Stimulated activated naive CD8-positive, alpha-beta T cell treated with anti-CD3 and anti-CD28 coated beads, Interleukin-15, Interleukin-2, amounts not matched to agents 100 U/mL and 50 U/mL, for 24 hours (primary cell): ENCODE measurements around the gene MRPL37.

ENCODE experiments used
- ATAC-seq: fragments of 150-1000 bp; cut with Tn5 transposase; one replicate; pipeline ENCODE4 v1.10.0; 2021
- DNase-seq: peaks from one replicate; pipeline ENCODE4 v3.0.0; 2021

MRPL37 gene

GRCh38 chr1:54241364-54241763 is 41.4 kb downstream of the MRPL37 start:
- no peak for DNase-seq
- no peak for ATAC-seq

GRCh38 chr1:54243022-54243421 is 43.1 kb downstream of the MRPL37 start:
- DNase-seq (no peak), ATAC-seq (no peak)

GRCh38 chr1:54244655-54245054 is 44.7 kb downstream of the MRPL37 start:
- ATAC-seq, result no peak
- DNase-seq, result no peak

DNA sequence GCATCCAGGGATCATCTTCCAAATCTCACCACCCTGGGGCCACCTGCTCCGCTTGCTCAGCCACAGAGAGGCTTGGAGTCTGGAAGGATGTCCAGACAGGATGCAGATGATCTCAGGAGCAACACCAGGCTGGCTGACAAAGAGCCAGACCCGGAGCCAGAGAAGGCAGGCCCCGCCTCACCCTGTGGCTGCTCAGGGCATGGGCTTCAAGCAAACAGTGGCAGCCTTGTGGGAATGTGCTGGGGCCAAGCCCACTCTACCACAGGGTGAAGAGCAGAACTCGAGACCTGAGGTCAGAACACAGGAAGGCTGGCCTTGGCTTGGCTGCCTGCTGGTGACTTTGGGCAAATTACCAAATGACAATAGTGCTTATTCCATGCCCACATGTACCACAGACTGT is 45.5 kb downstream of the MRPL37 start:
- DNase-seq, result no peak

DNA sequence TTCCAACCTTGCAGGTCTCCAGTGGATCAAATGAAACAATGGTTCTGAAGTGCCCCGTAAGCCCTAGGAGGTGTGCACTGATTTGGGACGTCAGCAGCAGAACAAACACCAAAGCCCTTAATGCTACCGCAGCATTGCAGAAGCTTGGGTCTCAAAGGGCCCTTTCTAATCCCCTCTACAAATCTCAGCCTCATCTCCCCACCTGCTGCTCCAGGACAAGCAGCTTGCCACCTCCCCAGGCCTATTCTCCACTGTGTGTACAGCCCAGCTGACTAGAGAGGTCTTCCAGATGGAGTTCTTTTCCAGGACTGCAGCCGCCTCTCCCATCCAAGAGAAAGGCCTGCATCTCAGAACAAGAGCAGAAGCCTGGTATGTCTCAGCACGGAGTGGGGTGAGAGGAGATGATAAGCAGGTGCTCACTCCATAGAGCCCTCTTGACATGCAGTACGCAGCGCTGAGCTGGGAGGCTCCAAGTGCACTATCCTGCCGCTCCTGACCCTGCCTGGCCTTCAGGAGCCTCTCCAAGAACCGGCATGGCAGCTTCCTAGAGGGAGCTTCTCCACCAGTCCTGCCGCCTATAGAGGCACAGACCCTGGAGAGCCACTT is 46.3 kb downstream of the MRPL37 start:
- ATAC-seq (no peak), DNase-seq (no peak)

More for the DNA sequence above, 45.5 kb downstream of the MRPL37 start:
- no peak for ATAC-seq

- DNase-seq (no peak), ATAC-seq (no peak)
Measured at GRCh38 chr1:54247863-54248515, 48.0 kb downstream of the MRPL37 start.

DNA sequence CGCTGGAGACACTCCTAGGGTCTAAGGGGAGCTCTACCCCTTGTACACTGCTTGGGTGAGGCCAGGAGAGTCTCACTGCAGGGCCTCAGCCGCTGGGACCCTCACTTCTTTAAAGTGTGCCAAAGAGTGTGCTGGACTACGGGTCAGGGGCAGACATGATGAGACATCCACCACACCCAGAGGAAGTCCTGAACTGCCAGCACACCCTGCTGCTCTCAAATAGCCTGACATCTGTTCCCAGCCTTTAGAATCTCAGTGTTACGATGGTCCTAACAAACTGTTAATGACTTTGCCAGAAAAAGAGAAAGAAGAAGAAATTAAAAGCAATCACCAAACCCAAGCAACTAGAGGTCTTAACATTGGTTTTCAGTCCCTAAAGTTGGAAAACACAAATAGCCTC is 49.0 kb downstream of the MRPL37 start:
- DNase-seq (no peak), ATAC-seq (no peak)

DNA sequence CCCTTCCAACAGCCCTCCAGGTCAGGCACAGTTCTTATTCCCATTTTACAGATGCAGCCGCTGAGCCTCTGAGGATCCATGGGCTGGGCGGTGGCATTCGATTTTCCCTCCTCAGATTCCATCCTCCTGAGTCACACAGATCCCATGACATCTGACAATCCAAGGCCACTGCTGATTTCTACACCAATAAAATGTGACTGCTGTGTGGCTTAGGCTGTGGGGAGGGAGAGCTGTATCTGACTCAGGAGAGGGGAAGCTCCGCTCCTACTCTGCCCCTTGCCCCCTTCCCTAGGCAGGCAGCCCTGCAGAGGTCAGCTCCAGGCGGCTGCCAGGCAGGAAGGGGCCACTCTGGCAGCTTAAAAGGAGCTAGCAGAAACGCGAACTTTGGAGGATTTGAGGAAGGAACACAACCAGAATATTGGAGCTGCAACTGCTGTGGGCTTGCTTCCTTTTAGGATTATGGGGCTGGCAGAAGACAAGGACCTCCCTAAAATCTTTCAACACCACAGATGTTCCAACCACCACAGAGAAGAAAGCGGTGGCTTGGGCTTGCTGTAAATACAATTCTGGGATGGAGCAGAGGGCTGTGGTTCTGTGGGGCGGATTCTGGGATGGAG is 50.0 kb downstream of the MRPL37 start:
- DNase-seq (no peak), ATAC-seq (no peak)

GRCh38 chr1:54250670-54251069 is 50.7 kb downstream of the MRPL37 start:
- DNase-seq (no peak), ATAC-seq (no peak)

GRCh38 chr1:54252371-54252936 is 52.5 kb downstream of the MRPL37 start:
- DNase-seq (no peak), ATAC-seq (no peak)

- DNase-seq (no peak), ATAC-seq (peak; percentile 39)
Measured at GRCh38 chr1:54253480-54253879, 53.5 kb downstream of the MRPL37 start.

GRCh38 chr1:54254055-54254454 is 54.1 kb downstream of the MRPL37 start:
- no peak for ATAC-seq
- no peak for DNase-seq

GRCh38 chr1:54255026-54255702 is 55.2 kb downstream of the MRPL37 start:
- ATAC-seq (no peak), DNase-seq (no peak)

GRCh38 chr1:54256522-54257345 is 56.8 kb downstream of the MRPL37 start:
- ATAC-seq (no peak), DNase-seq (no peak)

DNA sequence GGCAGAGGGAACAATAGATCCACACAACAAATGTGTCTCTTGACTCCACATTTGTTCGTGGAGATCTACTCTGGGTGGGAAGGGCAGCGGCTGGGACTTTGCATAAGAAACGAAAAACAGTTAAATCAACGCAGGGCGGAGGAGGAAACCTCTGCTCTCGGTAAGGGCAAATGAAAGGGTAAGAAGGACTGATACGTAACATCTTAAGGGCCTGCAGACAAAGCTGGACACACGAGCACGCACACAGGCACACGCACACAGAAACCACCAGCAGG is 57.3 kb downstream of the MRPL37 start:
- no peak for DNase-seq
- ATAC-seq, result no peak

GRCh38 chr1:54257876-54258275 is 57.9 kb downstream of the MRPL37 start:
- no peak for ATAC-seq
- DNase-seq, result no peak

- ATAC-seq, result no peak
Measured at GRCh38 chr1:54259546-54260140, 59.7 kb downstream of the MRPL37 start.

GRCh38 chr1:54260810-54261209 is 60.8 kb downstream of the MRPL37 start:
- ATAC-seq, result no peak
- no peak for DNase-seq

More at GRCh38 chr1:54259546-54260140, 59.7 kb downstream of the MRPL37 start:
- no peak for DNase-seq

- ATAC-seq (no peak), DNase-seq (no peak)
Measured at GRCh38 chr1:54262244-54262643, 62.3 kb downstream of the MRPL37 start.

- ATAC-seq (no peak), DNase-seq (no peak)
Measured at GRCh38 chr1:54263601-54264226, 63.7 kb downstream of the MRPL37 start.

GRCh38 chr1:54265126-54265525 is 65.2 kb downstream of the MRPL37 start:
- no peak for DNase-seq

More at GRCh38 chr1:54265126-54265525, 65.2 kb downstream of the MRPL37 start:
- no peak for ATAC-seq
